IMR-90 (cell line): ENCODE results near the gene POLRMT. TPM values are rescaled to one million over a fixed set of nuclear protein-coding genes. Genes with fewer than 3 reads are reported as not detected.

Experiments used
- ATAC-seq: fragments of 200-7000 bp; cut with Tn5 transposase; 2 replicates; pipeline ENCODE4 v1.9.1; 2020; ENCODE audit warnings: low read depth, mild to moderate bottlenecking, moderate library complexity
- BruUV-seq: library from RNA; stranded (reverse); fragments of 400-500 nt; replicated peaks from 2 replicates; lab custom pipeline; 2021; lab: Mats Ljungman, UMichigan
- CTCF ChIA-PET: fragments of 300-600 bp; formaldehyde crosslinking; extraction: SDS; loops from one replicate; lab custom pipeline; 2021; ENCODE audit warnings: antibody characterized with exemption; lab: Yijun Ruan, JAX
- POLR2A ChIA-PET: fragments of 300-600 bp; sonication (Branson Sonifier 250); formaldehyde crosslinking; loops from one replicate; lab custom pipeline; 2022; ENCODE audit warnings: antibody characterized with exemption; ENCODE audit not compliant: unreplicated experiment; lab: Charles Lee
- DNase-seq: peaks from one replicate; pipeline ENCODE4 v3.0.0; 2013
- H2AFZ ChIP-seq: replicated peaks from 2 replicates; pipeline ENCODE3; 2013; ENCODE audit warnings: low read length, mild to moderate bottlenecking; ENCODE audit not compliant: poor library complexity
- H2AK5ac ChIP-seq: 2 replicates; pipeline ENCODE4 v1.6.1; 2013; ENCODE audit warnings: low read depth, low read length, inconsistent platforms
- H2AK9ac ChIP-seq: replicated peaks from 2 replicates; pipeline ENCODE3; 2013; ENCODE audit warnings: mild to moderate bottlenecking, low read depth, low read length, moderate library complexity; ENCODE audit not compliant: poor library complexity
- H2BK120ac ChIP-seq: 2 replicates; pipeline ENCODE4 v1.6.1; 2013; ENCODE audit warnings: low read depth, low read length, inconsistent platforms
- H2BK15ac ChIP-seq: 3 replicates; pipeline ENCODE4 v1.6.1; 2013; ENCODE audit warnings: low read depth, low read length, inconsistent platforms
- H2BK20ac ChIP-seq: 2 replicates; pipeline ENCODE4 v1.6.1; 2013; ENCODE audit warnings: low read depth, mild to moderate bottlenecking, inconsistent platforms, low read length, moderate library complexity
- H2BK5ac ChIP-seq: 2 replicates; pipeline ENCODE4 v1.6.1; 2013; ENCODE audit warnings: mild to moderate bottlenecking, low read depth, low read length, inconsistent platforms; ENCODE audit not compliant: poor library complexity, severe bottlenecking
- H3K14ac ChIP-seq: replicated peaks from 2 replicates; pipeline ENCODE4 v1.6.1; 2013; ENCODE audit warnings: low read depth, low read length, inconsistent platforms
- H3K18ac ChIP-seq: 2 replicates; pipeline ENCODE4 v1.6.1; 2013; ENCODE audit warnings: low read depth, low read length, control low read depth
- H3K23ac ChIP-seq: 2 replicates; pipeline ENCODE4 v1.6.1; 2013; ENCODE audit warnings: low read depth, low read length, inconsistent platforms
- H3K27ac ChIP-seq: 2 replicates; pipeline ENCODE4 v1.5.1; 2013; ENCODE audit warnings: mild to moderate bottlenecking, control low read depth, low read length; ENCODE audit not compliant: insufficient read depth
- H3K27me3 ChIP-seq: 2 replicates; pipeline ENCODE4 v1.6.1; 2013; ENCODE audit warnings: low read length; ENCODE audit not compliant: control insufficient read depth, insufficient read depth
- H3K36me3 ChIP-seq: 2 replicates; pipeline ENCODE4 v1.6.1; 2013; ENCODE audit warnings: low read length, mixed read lengths; ENCODE audit not compliant: control insufficient read depth, insufficient read depth
- H3K4ac ChIP-seq: 2 replicates; pipeline ENCODE4 v1.6.1; 2013; ENCODE audit warnings: low read depth, low read length, inconsistent platforms
- H3K4me1 ChIP-seq: 2 replicates; pipeline ENCODE4 v1.6.1; 2013; ENCODE audit warnings: low read length, mixed read lengths; ENCODE audit not compliant: control insufficient read depth, insufficient read depth
- H3K4me2 ChIP-seq: 2 replicates; pipeline ENCODE4 v1.6.1; 2013; ENCODE audit warnings: low read depth, mild to moderate bottlenecking, control low read depth, low read length, moderate library complexity
- H3K4me3 ChIP-seq: 2 replicates; pipeline ENCODE4 v1.5.1; 2013; ENCODE audit warnings: low read depth, mild to moderate bottlenecking, control low read depth, low read length, moderate library complexity; ENCODE audit not compliant: insufficient read depth
- H3K56ac ChIP-seq: 2 replicates; pipeline ENCODE4 v1.6.1; 2013; ENCODE audit warnings: low read length, inconsistent platforms; ENCODE audit not compliant: insufficient read depth; ENCODE audit errors: extremely low read depth
- H3K79me1 ChIP-seq, 2 experiments: 2 replicates each; pipeline ENCODE4 v1.6.1; 2013; ENCODE audit warnings: low read length in 2 of 2, inconsistent platforms in 1 of 2, low read depth in 1 of 2
- H3K9ac ChIP-seq: 2 replicates; pipeline ENCODE4 v1.6.1; 2013; ENCODE audit warnings: low read depth, low read length, control low read depth
- H3K9me1 ChIP-seq: 2 replicates; pipeline ENCODE4 v1.6.1; 2013; ENCODE audit warnings: low read length, inconsistent platforms; ENCODE audit not compliant: insufficient read depth
- H3K9me3 ChIP-seq: 2 replicates; pipeline ENCODE4 v1.6.1; 2013; ENCODE audit warnings: low read length; ENCODE audit not compliant: control insufficient read depth, insufficient read depth
- H4K20me1 ChIP-seq: 2 replicates; pipeline ENCODE4 v1.6.1; 2013; ENCODE audit warnings: low read length, inconsistent platforms; ENCODE audit not compliant: insufficient read depth
- H4K5ac ChIP-seq: 2 replicates; pipeline ENCODE4 v1.6.1; 2013; ENCODE audit warnings: mild to moderate bottlenecking, low read depth, low read length, control low read depth
- H4K8ac ChIP-seq, 2 experiments: 2 replicates each; pipeline ENCODE4 v1.6.1; 2013; ENCODE audit warnings: low read depth in 2 of 2, low read length in 2 of 2, control low read depth in 1 of 2, inconsistent platforms in 1 of 2
- H4K91ac ChIP-seq: 2 replicates; pipeline ENCODE4 v1.6.1; 2013; ENCODE audit warnings: low read depth, low read length, inconsistent platforms; ENCODE audit not compliant: insufficient read depth
- CTCF ChIP-seq: conservative IDR thresholded peaks from 2 replicates; pipeline ENCODE4 v1.5.1; 2012; ENCODE audit warnings: mild to moderate bottlenecking, low read depth, low read length, improper control_type of control experiment
- FOS ChIP-seq: fragments of 150-350 bp; IDR thresholded peaks from 2 replicates; pipeline ENCODE4 v1.6.1; 2016; ENCODE audit warnings: low read depth, low read length
- MAZ ChIP-seq: IDR thresholded peaks from 2 replicates; pipeline ENCODE4 v1.6.1; 2012; ENCODE audit warnings: low read depth, mild to moderate bottlenecking, low read length, improper control_type of control experiment, moderate library complexity, borderline replicate concordance
- POLR2A ChIP-seq: IDR thresholded peaks from 2 replicates; pipeline ENCODE4 v1.6.1; 2012; ENCODE audit warnings: mild to moderate bottlenecking, low read depth, low read length
- RFX5 ChIP-seq: IDR thresholded peaks from 2 replicates; pipeline ENCODE4 v1.8.0; 2012; ENCODE audit warnings: low read depth, mild to moderate bottlenecking, low read length, moderate library complexity
- WGBS, 2 experiments: methylation state at CpG; one replicate each; pipeline versions ENCODE4 v1.1.5 to v1.1.7; 2013; ENCODE audit warnings: missing lambda C conversion rate in 2 of 2; ENCODE audit not compliant: insufficient read length in 1 of 2; ENCODE audit errors: extremely low coverage in 2 of 2; 5-methylcytosine and 5-hydroxymethylcytosine counted together
- dilution Hi-C: fragments of 300-500 bp; cut with HindIII; formaldehyde crosslinking; loops from one replicate; pipeline ENCODE4 v1.14.3; 2018; ENCODE audit warnings: low sequenced_read_pairs; ENCODE audit not compliant: unreplicated experiment
- in situ Hi-C: fragments of 300-500 bp; cut with MboI; formaldehyde crosslinking; loops from 3 replicates; pipeline ENCODE4 v1.14.3; 2019; ENCODE audit warnings: low sequenced_read_pairs, inconsistent platforms, mixed read lengths
- intact Hi-C: fragments of 100-400 bp; cut with micrococcal nuclease; formaldehyde crosslinking; loops from 2 replicates; pipeline ENCODE4 v1.10.0; 2022
- polyA plus RNA-seq, 3 experiments: library from polyadenylated mRNA; depleted of rRNA; stranded (reverse); fragments of >200 nt; gene quantifications; 2 replicates each; pipeline ENCODE4 v1.2.3, GENCODE V29; 2012; ENCODE audit warnings: low replicate concordance in 1 of 3
- total RNA-seq: library from RNA; depleted of rRNA; stranded (reverse); fragments of >200 nt; gene quantifications from 2 replicates; pipeline ENCODE4 v1.2.3, GENCODE V29; 2012
- TF ChIP-seq, protein P1 (sequence below): fragments of 150-350 bp; IDR thresholded peaks from 2 replicates; pipeline ENCODE4 v1.6.1; 2017; ENCODE audit warnings: mild to moderate bottlenecking, antibody characterized with exemption, low read length, low read depth
- TF ChIP-seq, protein P2 (sequence below): fragments of 150-350 bp; IDR thresholded peaks from 2 replicates; pipeline ENCODE4 v1.6.1; 2016; ENCODE audit warnings: low read depth, mild to moderate bottlenecking, low read length, moderate library complexity, borderline replicate concordance

POLRMT gene
- total and polyA plus RNA-seq, 2 of the 4 experiments (the other 2 are of a cell fraction) = 9.9 to 29.6 TPM

DNA sequence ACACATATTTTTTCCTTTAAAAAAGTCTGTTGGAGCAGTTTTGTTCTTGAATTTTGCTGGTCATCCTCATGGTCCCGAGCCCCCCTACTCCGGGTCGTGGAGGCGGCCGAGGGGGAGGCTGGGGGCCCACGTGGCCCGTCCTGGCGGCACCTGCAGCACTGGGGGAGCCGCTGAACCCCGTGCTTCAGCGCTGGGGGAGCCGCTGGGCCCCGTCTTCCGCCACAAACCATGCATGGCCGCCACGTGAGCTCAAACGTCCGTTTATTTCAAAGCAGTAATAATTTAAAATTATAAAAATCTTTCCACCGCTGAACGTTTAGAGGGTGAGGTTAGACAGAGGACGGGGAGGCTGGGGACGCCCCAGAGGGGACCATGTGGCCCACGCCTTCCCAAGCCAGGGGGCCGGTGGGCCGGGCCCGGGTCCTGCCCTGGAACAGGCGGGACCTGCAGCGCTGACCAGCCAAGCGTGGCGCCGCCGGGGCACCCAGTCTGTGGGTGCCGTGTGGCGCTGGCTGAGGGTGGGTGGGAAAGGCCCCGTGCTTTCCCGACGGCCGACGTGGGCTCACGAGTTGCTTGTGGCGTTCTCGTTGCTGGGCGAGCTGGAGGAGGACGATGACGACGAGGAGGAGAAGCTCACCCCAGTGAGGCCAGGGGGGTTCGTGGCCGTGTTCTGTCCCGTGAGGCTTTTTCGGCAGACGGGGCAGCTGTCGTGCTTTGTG, 14.4 kb upstream of the POLRMT start:
- POLR2A ChIA-PET = no interaction called here

More for the DNA sequence above, 14.4 kb upstream of the POLRMT start:
- no peak overlapping the region for H2BK5ac ChIP-seq
- in situ Hi-C loops (no loop called here), dilution Hi-C loops (no loop called here), intact Hi-C loops (no loop called here)
- WGBS, 2 experiments = 96% methylated on average over 18 of the region's 52 CpGs; no CpG with 5 or more reads in 1 of the 2 experiments
- no peak overlapping the region for H3K4me2 ChIP-seq
- H4K8ac ChIP-seq = no peak overlapping the region
- CTCF ChIA-PET = no interaction called here
- peaks cover 0 to 9% of the 10 kb centered on the region in 2 experiments; a peak in 2 of 4 replicates for H3K79me1 ChIP-seq
- TF ChIP-seq, protein P1, sequence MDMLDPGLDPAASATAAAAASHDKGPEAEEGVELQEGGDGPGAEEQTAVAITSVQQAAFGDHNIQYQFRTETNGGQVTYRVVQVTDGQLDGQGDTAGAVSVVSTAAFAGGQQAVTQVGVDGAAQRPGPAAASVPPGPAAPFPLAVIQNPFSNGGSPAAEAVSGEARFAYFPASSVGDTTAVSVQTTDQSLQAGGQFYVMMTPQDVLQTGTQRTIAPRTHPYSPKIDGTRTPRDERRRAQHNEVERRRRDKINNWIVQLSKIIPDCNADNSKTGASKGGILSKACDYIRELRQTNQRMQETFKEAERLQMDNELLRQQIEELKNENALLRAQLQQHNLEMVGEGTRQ = no peak
- TF ChIP-seq CTCF (no peak), MAZ (no peak), RFX5 (no peak), POLR2A (no peak), FOS (no peak)
- TF ChIP-seq, protein P2, sequence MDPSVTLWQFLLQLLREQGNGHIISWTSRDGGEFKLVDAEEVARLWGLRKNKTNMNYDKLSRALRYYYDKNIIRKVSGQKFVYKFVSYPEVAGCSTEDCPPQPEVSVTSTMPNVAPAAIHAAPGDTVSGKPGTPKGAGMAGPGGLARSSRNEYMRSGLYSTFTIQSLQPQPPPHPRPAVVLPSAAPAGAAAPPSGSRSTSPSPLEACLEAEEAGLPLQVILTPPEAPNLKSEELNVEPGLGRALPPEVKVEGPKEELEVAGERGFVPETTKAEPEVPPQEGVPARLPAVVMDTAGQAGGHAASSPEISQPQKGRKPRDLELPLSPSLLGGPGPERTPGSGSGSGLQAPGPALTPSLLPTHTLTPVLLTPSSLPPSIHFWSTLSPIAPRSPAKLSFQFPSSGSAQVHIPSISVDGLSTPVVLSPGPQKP = no peak
- no peaks in the 10 kb centered on the region for H3K9me1 ChIP-seq
- H3K14ac ChIP-seq = no peak overlapping the region
- no peak overlapping the region for H4K91ac ChIP-seq
- no peaks in the 10 kb centered on the region for H3K9me3 ChIP-seq
- no peaks in the 10 kb centered on the region for H3K4me1 ChIP-seq
- H3K27ac ChIP-seq = no peak overlapping the region
- H2AK5ac ChIP-seq = no peak overlapping the region
- no peak overlapping the region for H3K18ac ChIP-seq
- no peak overlapping the region for H2BK20ac ChIP-seq
- peaks cover 50% of the 10 kb centered on the region for H3K36me3 ChIP-seq
- no peak overlapping the region for H2AFZ ChIP-seq
- no peak overlapping the region for H4K5ac ChIP-seq
- no TSS peak for BruUV-seq
- H2AK9ac ChIP-seq = no peak overlapping the region
- H3K9ac ChIP-seq = no peak overlapping the region
- H3K4me3 ChIP-seq = no peak overlapping the region
- H4K20me1 ChIP-seq = peaks cover 12% of the 10 kb centered on the region
- DNase-seq (no peak), ATAC-seq (no peak)
- H2BK120ac ChIP-seq = no peak overlapping the region
- H3K27me3 ChIP-seq = no peaks in the 10 kb centered on the region
- H3K56ac ChIP-seq = no peak overlapping the region
- H3K4ac ChIP-seq = no peak overlapping the region
- H3K23ac ChIP-seq = no peak overlapping the region
- H2BK15ac ChIP-seq = no peak overlapping the region
